Measurements from ENCODE around the gene KRT33B. TPM values are rescaled to one million over a fixed set of nuclear protein-coding genes. Genes with fewer than 3 reads are reported as not detected.

KRT33B gene
- total and polyA plus RNA-seq, 2 of the 8 experiments (the other 6 are each of a cell fraction or from before 2014, with no cell fraction given) = not detected

GRCh38 chr17:41393826-41394225 lies 24.2 kb upstream of the KRT33B start:
- Histone ChIP-seq H3K18ac (ENCODE audit: extremely low read depth, low read length) (no peak overlapping the region; the same call in 1 of the 2 replicates), H3K9me3 (ENCODE audit: insufficient read depth in 2 of 2, low read depth in 1 of 2, low read length in 1 of 2) (no peaks in the 10 kb centered on the region), H2BK20ac (ENCODE audit: low read length) (no peak overlapping the region), H3K23ac (ENCODE audit: insufficient read length) (no peak overlapping the region), H3K56ac (replicated peaks; ENCODE audit: insufficient read length, low read depth, low read length) (no peak overlapping the region), H3K27ac (ENCODE audit: low read depth, low read length) (no peak overlapping the region), H3K4me3 (ENCODE audit: extremely low read depth in 1 of 4, insufficient read depth in 2 of 4, low read depth in 3 of 4, low read length in 4 of 4) (no peak overlapping the region), H4K8ac (ENCODE audit: extremely low read depth, insufficient read depth, low read length) (no peak overlapping the region), H3K79me1 (ENCODE audit: low read depth, low read length) (no peaks in the 10 kb centered on the region), H2BK5ac (ENCODE audit: low read depth, low read length) (no peak overlapping the region), H4K20me1 (replicated peaks in 1 of 2; ENCODE audit: control insufficient read depth in 1 of 2, insufficient read depth in 2 of 2, low read length in 2 of 2) (no peaks in the 10 kb centered on the region), H3K4ac (replicated peaks; ENCODE audit: insufficient read length, low read depth, low read length) (no peak overlapping the region), H4K91ac (replicated peaks; ENCODE audit: insufficient read length, low read length) (no peak overlapping the region), H4K5ac (ENCODE audit: insufficient read length, low read depth, low read length) (no peak overlapping the region), H3K9ac (replicated peaks in 1 of 4; ENCODE audit: extremely low read depth in 1 of 4, low read depth in 3 of 4, low read length in 3 of 4) (no peak overlapping the region), H2BK12ac (ENCODE audit: low read depth, low read length) (no peak overlapping the region), H2AK5ac (ENCODE audit: low read depth, low read length) (no peak overlapping the region), H2BK15ac (ENCODE audit: low read length) (no peak overlapping the region), H2AFZ (ENCODE audit: low read length) (no peak overlapping the region), H3K27me3 (replicated peaks in 1 of 4; ENCODE audit: control insufficient read depth in 3 of 4, extremely low read depth in 1 of 4, insufficient read depth in 3 of 4, low read length in 3 of 4) (no peaks in the 10 kb centered on the region), H3K4me2 (ENCODE audit: insufficient read depth in 1 of 2, low read depth in 2 of 2, low read length in 2 of 2) (no peak overlapping the region), H3K4me1 (replicated peaks in 1 of 4; ENCODE audit: control insufficient read depth in 3 of 4, insufficient read depth in 4 of 4, low read length in 3 of 4) (no peaks in the 10 kb centered on the region), H3K36me3 (ENCODE audit: control insufficient read depth in 2 of 4, insufficient read depth in 4 of 4, low read length in 3 of 4) (no peaks in the 10 kb centered on the region), H3K79me2 (ENCODE audit: control insufficient read depth in 1 of 2, insufficient read depth in 2 of 2, low read length in 2 of 2) (no peaks in the 10 kb centered on the region), H3K23me2 (ENCODE audit: low read depth, low read length) (no peaks in the 10 kb centered on the region), H2BK120ac (replicated peaks; ENCODE audit: low read depth, low read length) (no peak overlapping the region), H3K14ac (ENCODE audit: insufficient read length) (no peak overlapping the region)
- DNase-seq (ENCODE audit: low read depth in 1 of 2, low spot score in 2 of 2) = no peak
- WGBS, 2 experiments (ENCODE audit: extremely low coverage in 1 of 2, insufficient coverage in 1 of 2, insufficient read length in 1 of 2, insufficient replicate concordance in 2 of 2, low coverage in 1 of 2, low lambda C conversion rate in 2 of 2, missing lambda C conversion rate in 1 of 2) = 88% methylated on average over 10 of the region's 10 CpGs; no CpG with 5 or more reads in 1 of the 2 experiments
- ChIA-PET POLR2A (ENCODE audit: partially characterized antibody) (no interaction called here), CTCF (ENCODE audit: partially characterized antibody) (interaction anchor here (0.9 kb wide), 1 partner anchor 156 kb away, joined by 3 read pairs; no protein-coding TSS in a partner anchor)
- TF ChIP-seq CTCF (IDR thresholded peaks at IDR 0.05; ENCODE audit: control extremely low read depth in 1 of 3, insufficient read depth in 1 of 3, low read depth in 1 of 3, low read length in 3 of 3) (no peak), SIN3A (conservative IDR thresholded peaks at IDR 0.05 in 1 of 2, IDR thresholded peaks at IDR 0.05 in 1 of 2; ENCODE audit: low read depth in 1 of 2, low read length in 2 of 2) (no peak)
- FAIRE-seq = no peak
